Esophagus muscularis mucosa (tissue), 4 donors: Measurements from ENCODE around the gene SHANK3. TPM values are rescaled to one million over a fixed set of nuclear protein-coding genes. Genes with fewer than 3 reads are reported as not detected.

ENCODE experiments used
- DNase-seq: peaks from one replicate; pipeline ENCODE4 v3.0.0-alpha.2; 2017; ENCODE audit errors: extremely low spot score
- H3K27ac ChIP-seq, 4 donors: fragments of 200-600 bp; sonication (generic); replicated peaks in 1 of 4; 1 replicate in 3 of 4; 2 replicates in 1 of 4; pipeline ENCODE4 v1.5.1; 2016 to 2019; ENCODE audit warnings: mild to moderate bottlenecking in 1 of 4
- H3K27me3 ChIP-seq, 4 donors: fragments of 200-600 bp; sonication (generic); one replicate each; pipeline versions ENCODE4 v1.5.1 to v1.6.0; 2016 to 2019
- H3K36me3 ChIP-seq, 4 donors: fragments of 200-600 bp; sonication (generic); one replicate each; pipeline ENCODE4 v1.5.1; 2016 to 2019
- H3K4me1 ChIP-seq, 4 donors: fragments of 200-600 bp; sonication (generic); one replicate each; pipeline ENCODE4 v1.5.1; 2016 to 2019
- H3K4me3 ChIP-seq, 4 donors: fragments of 200-600 bp; sonication (generic); 1 replicate in 2 of 4; 2 replicates in 2 of 4; pipeline ENCODE4 v1.5.1; 2016 to 2019; ENCODE audit warnings: mild to moderate bottlenecking in 4 of 4, moderate library complexity in 1 of 4
- H3K9me3 ChIP-seq, 4 donors: fragments of 200-600 bp; sonication (generic); 1 replicate in 3 of 4; 2 replicates in 1 of 4; pipeline ENCODE4 v1.5.1; 2016 to 2019
- CTCF ChIP-seq, 3 experiments: fragments of 200-600 bp in 2 of 3; fragments of 450-650 bp in 1 of 3; sonication (generic) in 2 of 3; IDR thresholded peaks; one replicate each; pipeline ENCODE4 v1.5.1; 2017 to 2019; ENCODE audit warnings: antibody characterized with exemption in 3 of 3, mild to moderate bottlenecking in 2 of 3, moderate library complexity in 1 of 3
- EP300 ChIP-seq: sonication (generic); formaldehyde crosslinking; IDR thresholded peaks from one replicate; pipeline ENCODE4 v1.6.1; 2017; ENCODE audit warnings: antibody characterized with exemption
- POLR2A ChIP-seq: fragments of 450-650 bp; IDR thresholded peaks from one replicate; pipeline ENCODE4 v1.6.1; 2017; ENCODE audit warnings: antibody characterized with exemption, moderate library complexity, mild to moderate bottlenecking, low read depth
- POLR2AphosphoS5 ChIP-seq, 2 donors: sonication (generic); formaldehyde crosslinking; IDR thresholded peaks; one replicate each; pipeline ENCODE4 v1.6.1; 2017; ENCODE audit warnings: antibody characterized with exemption in 2 of 2
- WGBS: methylation state at CpG from one replicate; pipeline ENCODE4 v1.1.5; 2018; 5-methylcytosine and 5-hydroxymethylcytosine counted together
- intact Hi-C: fragments of 100-400 bp; cut with DNase I; formaldehyde crosslinking; loops from one replicate; pipeline ENCODE4 v1.15.1; 2023
- small RNA-seq, 3 donors: library from RNA; depleted of rRNA; stranded (forward); fragments of <200 nt; gene quantifications; one replicate each; pipeline ENCODE3, GENCODE V24; 2016
- total RNA-seq, 4 donors: library from RNA; depleted of rRNA; stranded (reverse); fragments of >200 nt; gene quantifications; one replicate each; pipeline versions ENCODE4 v1.1.0 to v1.2.1, GENCODE V29; 2016

Gene SHANK3
- total RNA-seq, 4 donors from 2014 or later: 7.0 to 21.1 (median 16.0) TPM

GRCh38 chr22:50719814-50720300 is 47.2 kb downstream of the SHANK3 start:
- Histone ChIP-seq H3K27ac (no peak overlapping the region), H3K4me3 (no peak overlapping the region), H3K4me1 (peaks cover 13 to 26% (median 22%) of the 10 kb centered on the region in 4 donors), H3K9me3 (no peaks in the 10 kb centered on the region), H3K27me3 (peaks cover 0 to 50% (median 4%) of the 10 kb centered on the region in 4 donors), H3K36me3 (peaks cover 0 to 86% (median 40%) of the 10 kb centered on the region in 4 donors)
- no CpG with 5 or more reads among the region's 40 CpGs for WGBS
- no peak for DNase-seq
- TF ChIP-seq CTCF (IDR thresholded peaks at IDR 0.05) (no peak), POLR2A (no peak), POLR2AphosphoS5 (IDR thresholded peaks at IDR 0.05) (no peak), EP300 (no peak)
- intact Hi-C loops: no loop called here

- H3K27ac ChIP-seq: no peak overlapping the region
- peaks cover 0 to 50% (median 4%) of the 10 kb centered on the region in 4 donors for H3K27me3 ChIP-seq
- peaks cover 13 to 26% (median 21%) of the 10 kb centered on the region in 4 donors for H3K4me1 ChIP-seq
- peaks cover 0 to 86% (median 42%) of the 10 kb centered on the region in 4 donors for H3K36me3 ChIP-seq
- TF ChIP-seq CTCF (IDR thresholded peaks at IDR 0.05): no peak
- no peak for TF ChIP-seq POLR2A
- TF ChIP-seq POLR2AphosphoS5 (IDR thresholded peaks at IDR 0.05): no peak
- TF ChIP-seq EP300: no peak
- no peak overlapping the region for H3K4me3 ChIP-seq
- DNase-seq: no peak
- H3K9me3 ChIP-seq: no peaks in the 10 kb centered on the region
- WGBS: 68% methylated on average over 66 of the region's 132 CpGs
- intact Hi-C loops: no loop called here
Observed at GRCh38 chr22:50720301-50721256, 48.0 kb downstream of the SHANK3 start.

- WGBS: 80% methylated on average over 3 of the region's 32 CpGs
- peaks cover 0 to 88% (median 49%) of the 10 kb centered on the region in 4 donors for H3K36me3 ChIP-seq
- DNase-seq: no peak
- no peak overlapping the region for H3K27ac ChIP-seq
- no peaks in the 10 kb centered on the region for H3K9me3 ChIP-seq
- intact Hi-C loops: no loop called here
- peaks cover 13 to 26% (median 21%) of the 10 kb centered on the region in 4 donors for H3K4me1 ChIP-seq
- no peak overlapping the region for H3K4me3 ChIP-seq
- peaks cover 0 to 50% (median 4%) of the 10 kb centered on the region in 4 donors for H3K27me3 ChIP-seq
- no peak for TF ChIP-seq EP300
- no peak for TF ChIP-seq CTCF (IDR thresholded peaks at IDR 0.05)
- TF ChIP-seq POLR2A: no peak
- no peak for TF ChIP-seq POLR2AphosphoS5 (IDR thresholded peaks at IDR 0.05)
Observed at GRCh38 chr22:50721257-50721844, 48.7 kb downstream of the SHANK3 start.

GRCh38 chr22:50722048-50722701 is 49.6 kb downstream of the SHANK3 start:
- Histone ChIP-seq H3K4me1 (peaks cover 18 to 28% (median 22%) of the 10 kb centered on the region in 4 donors), H3K27ac (no peak overlapping the region), H3K27me3 (peaks cover 0 to 50% (median 4%) of the 10 kb centered on the region in 4 donors), H3K4me3 (no peak overlapping the region), H3K36me3 (peaks cover 0 to 88% (median 50%) of the 10 kb centered on the region in 4 donors), H3K9me3 (no peaks in the 10 kb centered on the region)
- 93% methylated on average over 22 of the region's 33 CpGs for WGBS
- no peak for DNase-seq
- no peak for TF ChIP-seq POLR2AphosphoS5 (IDR thresholded peaks at IDR 0.05)
- TF ChIP-seq EP300: no peak
- no peak for TF ChIP-seq POLR2A
- no peak for TF ChIP-seq CTCF (IDR thresholded peaks at IDR 0.05)
- intact Hi-C loops: no loop called here

Small RNA genes lying within 50 kb of the gene (small RNA-seq; reads per million reads assigned to genes)
- gene RF00019 (0 reads per million in 3 donors), gene RNU6-409P (0 reads per million in 3 donors)

Other genes starting within 250 kb of the SHANK3 start
- gene SBF1, start 197.8 kb upstream of the SHANK3 start, total RNA-seq: 100 to 1,000 TPM in 2 of 4 donors, 10 to 100 TPM in 2; 56.1 to 121 (median 86.9) TPM
- gene ADM2, start 191.3 kb upstream of the SHANK3 start, total RNA-seq: under 1 TPM in 1 of 4 donors, not detected in 3; under 0.01 TPM
- gene MIOX, start 186.0 kb upstream of the SHANK3 start, total RNA-seq: not detected
- 10 to 100 TPM; 34.9 to 67.1 (median 46.8) TPM for gene LMF2, start 165.1 kb upstream of the SHANK3 start, total RNA-seq
- 10 to 100 TPM; 30.3 to 44.6 (median 41.7) TPM for gene NCAPH2, start 164.6 kb upstream of the SHANK3 start, total RNA-seq
- gene SCO2, start 147.2 kb upstream of the SHANK3 start, total RNA-seq: 1 to 10 TPM in 2 of 4 donors, not detected in 2; 3.1 to 5.1 TPM
- 10 to 100 TPM; 27.4 to 79.2 (median 35.9) TPM for gene TYMP, start 142.8 kb upstream of the SHANK3 start, total RNA-seq
- gene KLHDC7B, start 126.9 kb upstream of the SHANK3 start, total RNA-seq: under 1 TPM in 1 of 4 donors, not detected in 3; 0.17 TPM
- not detected for gene SYCE3, start 109.9 kb upstream of the SHANK3 start, total RNA-seq
- gene CPT1B, start 94.4 kb upstream of the SHANK3 start, total RNA-seq: 10 to 100 TPM in 2 of 4 donors, 1 to 10 TPM in 2; 5.0 to 19.6 (median 14.6) TPM
- gene CHKB, start 90.0 kb upstream of the SHANK3 start, total RNA-seq: 10 to 100 TPM; 20.7 to 43.5 (median 33.0) TPM
- gene MAPK8IP2, start 72.0 kb upstream of the SHANK3 start, total RNA-seq: 1 to 10 TPM; 1.2 to 4.2 (median 3.4) TPM
- 10 to 100 TPM; 24.5 to 49.4 (median 28.8) TPM for gene ARSA, start 44.7 kb upstream of the SHANK3 start, total RNA-seq
- gene ACR, start 65.4 kb downstream of the SHANK3 start, total RNA-seq: under 1 TPM in 2 of 4 donors, not detected in 2; 0.42 to 0.46 TPM
- gene RABL2B, start 110.8 kb downstream of the SHANK3 start, total RNA-seq: 10 to 100 TPM in 3 of 4 donors, 1 to 10 TPM in 1; 9.9 to 18.3 (median 12.4) TPM